Peyer's patch (tissue), 4 donors: ENCODE measurements around the gene NOVA2. TPM values are rescaled to one million over a fixed set of nuclear protein-coding genes. Genes with fewer than 3 reads are reported as not detected.
A peak's percentile ranks its signal among the peaks of the same experiment; 100 is the strongest.

Experiments
- DNase-seq, 3 donors: peaks; one replicate each; pipeline ENCODE4 v3.0.0-alpha.2; 2017 to 2019
- H3K27ac ChIP-seq, 4 donors: fragments of 200-600 bp; sonication (generic); one replicate each; pipeline ENCODE4 v1.5.1; 2016 to 2019
- H3K27me3 ChIP-seq, 2 donors: fragments of 200-600 bp; sonication (generic); one replicate each; pipeline ENCODE4 v1.5.1; 2019
- H3K36me3 ChIP-seq, 3 donors: fragments of 200-600 bp; sonication (generic); one replicate each; pipeline ENCODE4 v1.5.1; 2016 to 2019
- H3K4me1 ChIP-seq, 4 donors: fragments of 200-600 bp; sonication (generic); one replicate each; pipeline ENCODE4 v1.5.1; 2016 to 2019
- H3K4me3 ChIP-seq, 4 donors: fragments of 200-600 bp; sonication (generic); 1 replicate in 3 of 4; 2 replicates in 1 of 4; pipeline ENCODE4 v1.5.1; 2016 to 2019; ENCODE audit warnings: mild to moderate bottlenecking in 1 of 4
- H3K9me3 ChIP-seq, 4 donors: fragments of 200-600 bp; sonication (generic); one replicate each; pipeline ENCODE4 v1.5.1; 2016 to 2019; ENCODE audit warnings: mild to moderate bottlenecking in 1 of 4
- POLR2A ChIP-seq, 2 donors: fragments of 450-650 bp; IDR thresholded peaks; one replicate each; pipeline ENCODE4 v1.5.1; 2017; ENCODE audit warnings: antibody characterized with exemption in 2 of 2, mild to moderate bottlenecking in 2 of 2, moderate library complexity in 2 of 2
- total RNA-seq, 4 donors: library from RNA; depleted of rRNA; stranded (reverse); fragments of >200 nt; gene quantifications; one replicate each; pipeline ENCODE4 v1.1.0, GENCODE V29; 2016
- TF ChIP-seq, protein P1 (sequence below), 6 experiments: fragments of 450-650 bp in 4 of 6; fragments of 200-600 bp in 2 of 6; sonication (generic) in 1 of 6; IDR thresholded peaks; one replicate each; pipeline ENCODE4 v1.5.1; 2017 to 2019; ENCODE audit warnings: antibody characterized with exemption in 6 of 6, mild to moderate bottlenecking in 3 of 6, moderate library complexity in 1 of 6

NOVA2 gene
- total RNA-seq, 4 donors from 2014 or later, result 0.53 to 4.1 (median 1.5) TPM

DNA sequence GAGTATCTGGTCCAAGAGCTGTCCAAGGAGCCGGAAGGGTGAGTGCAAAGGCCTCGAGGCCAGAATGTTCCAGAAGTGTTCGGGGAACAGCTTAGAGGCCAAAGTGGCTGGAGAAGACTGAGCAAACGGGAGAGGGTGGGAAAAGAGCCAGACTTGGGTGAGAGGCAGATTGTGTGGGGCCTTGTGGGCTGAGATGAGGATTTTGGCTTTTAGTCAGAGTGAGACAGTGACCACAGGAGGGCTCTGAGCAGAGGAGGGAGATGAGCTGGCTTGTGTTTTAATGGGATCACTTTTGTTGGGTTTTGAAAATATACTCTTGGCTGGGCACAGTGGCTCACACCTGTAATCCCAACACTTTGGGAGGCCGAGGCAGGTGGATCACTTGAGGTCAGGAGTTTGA, 64.7 kb downstream of the NOVA2 start:
- no peak overlapping the region for H3K27ac ChIP-seq
- H3K36me3 ChIP-seq, result no peaks in the 10 kb centered on the region
- TF ChIP-seq, protein P1, sequence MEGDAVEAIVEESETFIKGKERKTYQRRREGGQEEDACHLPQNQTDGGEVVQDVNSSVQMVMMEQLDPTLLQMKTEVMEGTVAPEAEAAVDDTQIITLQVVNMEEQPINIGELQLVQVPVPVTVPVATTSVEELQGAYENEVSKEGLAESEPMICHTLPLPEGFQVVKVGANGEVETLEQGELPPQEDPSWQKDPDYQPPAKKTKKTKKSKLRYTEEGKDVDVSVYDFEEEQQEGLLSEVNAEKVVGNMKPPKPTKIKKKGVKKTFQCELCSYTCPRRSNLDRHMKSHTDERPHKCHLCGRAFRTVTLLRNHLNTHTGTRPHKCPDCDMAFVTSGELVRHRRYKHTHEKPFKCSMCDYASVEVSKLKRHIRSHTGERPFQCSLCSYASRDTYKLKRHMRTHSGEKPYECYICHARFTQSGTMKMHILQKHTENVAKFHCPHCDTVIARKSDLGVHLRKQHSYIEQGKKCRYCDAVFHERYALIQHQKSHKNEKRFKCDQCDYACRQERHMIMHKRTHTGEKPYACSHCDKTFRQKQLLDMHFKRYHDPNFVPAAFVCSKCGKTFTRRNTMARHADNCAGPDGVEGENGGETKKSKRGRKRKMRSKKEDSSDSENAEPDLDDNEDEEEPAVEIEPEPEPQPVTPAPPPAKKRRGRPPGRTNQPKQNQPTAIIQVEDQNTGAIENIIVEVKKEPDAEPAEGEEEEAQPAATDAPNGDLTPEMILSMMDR (IDR thresholded peaks at IDR 0.05), result no peak
- H3K4me3 ChIP-seq, result no peak overlapping the region
- no peaks in the 10 kb centered on the region for H3K9me3 ChIP-seq
- no peaks in the 10 kb centered on the region for H3K27me3 ChIP-seq
- no peak for DNase-seq
- no peaks in the 10 kb centered on the region for H3K4me1 ChIP-seq

DNA sequence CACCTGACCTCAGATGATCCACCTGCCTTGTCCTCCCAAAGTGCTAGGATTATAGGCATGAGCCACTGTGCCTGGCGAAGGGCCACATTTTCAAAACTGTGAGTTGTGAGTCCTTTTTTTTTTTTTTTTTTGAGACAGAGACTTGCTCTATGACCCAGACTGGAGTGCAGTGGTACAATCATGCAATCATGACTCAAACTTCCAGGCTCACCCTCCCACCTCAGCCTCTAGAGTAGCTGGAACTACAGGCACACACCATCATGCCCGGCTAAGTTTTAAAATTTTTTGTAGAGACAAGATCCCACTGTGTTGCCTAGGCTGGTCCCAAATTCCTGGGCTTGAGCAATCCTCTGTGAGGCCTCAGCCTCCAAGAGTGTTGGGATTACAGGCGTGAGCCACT, 67.4 kb downstream of the NOVA2 start:
- DNase-seq, result no peak
- Histone ChIP-seq H3K4me3 (no peak overlapping the region), H3K9me3 (no peaks in the 10 kb centered on the region), H3K36me3 (no peaks in the 10 kb centered on the region), H3K27ac (no peak overlapping the region), H3K4me1 (peaks cover 0 to 12% (median 6%) of the 10 kb centered on the region in 4 donors), H3K27me3 (no peaks in the 10 kb centered on the region)
- no peak for TF ChIP-seq POLR2A (IDR thresholded peaks at IDR 0.05)
- TF ChIP-seq, protein P1 (IDR thresholded peaks at IDR 0.05), result no peak

DNA sequence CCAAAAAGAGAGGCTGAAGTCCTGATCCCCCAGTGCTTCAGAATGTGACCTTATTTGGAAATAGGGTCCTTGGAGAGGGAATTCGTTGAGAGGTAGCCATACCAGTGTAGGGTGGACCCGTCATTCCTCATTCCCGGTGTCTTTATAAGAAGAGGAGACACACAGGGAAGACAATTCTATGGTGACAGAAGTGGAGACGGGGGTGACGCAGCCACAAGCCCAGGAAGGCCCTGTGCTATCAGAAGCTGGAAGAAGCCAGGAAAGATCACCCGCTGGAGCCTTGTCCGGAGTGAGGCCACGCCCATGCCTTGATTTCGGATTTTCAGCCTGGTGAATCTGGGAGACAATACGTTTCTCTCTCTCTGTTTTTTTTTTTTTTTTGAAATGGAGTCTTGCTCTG, 68.7 kb downstream of the NOVA2 start:
- Histone ChIP-seq H3K4me1 (peaks cover 0 to 17% (median 8%) of the 10 kb centered on the region in 4 donors), H3K27me3 (no peaks in the 10 kb centered on the region), H3K9me3 (no peaks in the 10 kb centered on the region), H3K4me3 (no peak overlapping the region), H3K27ac (no peak overlapping the region), H3K36me3 (no peaks in the 10 kb centered on the region)
- no peak for DNase-seq
- no peak for TF ChIP-seq POLR2A (IDR thresholded peaks at IDR 0.05)
- TF ChIP-seq, protein P1 (IDR thresholded peaks at IDR 0.05), result no peak

DNA sequence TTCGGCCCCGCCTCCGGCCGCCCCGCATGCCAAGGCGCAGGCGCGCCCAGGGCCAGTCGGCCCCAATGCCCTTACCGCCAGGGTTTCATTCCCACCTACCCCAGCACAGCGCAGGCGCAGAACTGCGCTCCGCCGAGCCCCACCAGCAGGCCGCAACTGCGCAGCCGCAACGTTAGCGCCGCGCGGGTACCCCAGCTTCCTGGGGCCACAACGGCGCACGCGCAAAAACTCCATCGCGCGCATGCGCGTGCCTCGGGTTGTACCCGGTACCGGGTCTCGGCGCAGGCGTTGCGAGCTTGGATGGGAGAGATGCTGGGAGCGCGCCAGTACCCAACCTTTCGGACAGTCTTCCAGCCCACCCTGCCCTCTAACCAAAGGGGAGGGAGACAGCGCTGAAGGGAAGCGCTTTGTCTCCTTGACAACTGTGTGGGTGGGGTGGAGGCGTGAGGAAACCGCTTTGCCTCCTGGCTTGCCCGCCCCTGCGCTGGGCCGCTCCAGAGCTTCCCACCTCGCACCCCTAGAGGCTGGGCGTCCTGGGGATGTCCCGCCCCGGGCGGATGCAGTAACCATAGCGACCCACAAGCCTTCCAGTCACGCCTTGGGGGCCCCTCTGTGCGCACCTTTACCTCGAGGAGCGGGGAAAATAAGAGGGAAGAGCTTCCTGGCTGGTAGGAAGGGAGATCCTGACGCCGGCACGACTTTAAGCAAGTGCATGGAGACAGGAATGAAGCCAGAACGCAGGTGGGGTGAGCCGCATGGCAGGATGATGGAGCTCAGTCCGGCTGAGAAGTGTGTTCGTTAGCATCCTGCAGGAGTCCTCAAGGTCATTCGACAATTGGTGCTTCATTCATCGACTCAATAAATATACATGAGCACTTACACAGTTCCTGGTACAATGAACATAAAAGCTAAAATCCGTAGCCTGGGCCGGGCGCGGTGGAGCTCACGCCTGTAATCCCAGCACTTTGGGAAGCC, 70.7 kb downstream of the NOVA2 start:
- peak; percentile 94 to 99 (median 99) for DNase-seq
- peak overlapping the region; percentile 67 to 84 (median 80) for H3K27ac ChIP-seq
- TF ChIP-seq, protein P1 (IDR thresholded peaks at IDR 0.05), result peak in 2 of 6 experiments; percentile 1 to 11
- peak; percentile 54 to 63 for TF ChIP-seq POLR2A (IDR thresholded peaks at IDR 0.05)
- H3K4me3 ChIP-seq, result peak overlapping the region; percentile 51 to 79 (median 66)
- peaks cover 0 to 17% (median 8%) of the 10 kb centered on the region in 4 donors for H3K4me1 ChIP-seq
- H3K36me3 ChIP-seq, result peaks cover 0 to 17% (median 0%) of the 10 kb centered on the region in 3 donors
- no peaks in the 10 kb centered on the region for H3K9me3 ChIP-seq
- H3K27me3 ChIP-seq, result no peaks in the 10 kb centered on the region

DNA sequence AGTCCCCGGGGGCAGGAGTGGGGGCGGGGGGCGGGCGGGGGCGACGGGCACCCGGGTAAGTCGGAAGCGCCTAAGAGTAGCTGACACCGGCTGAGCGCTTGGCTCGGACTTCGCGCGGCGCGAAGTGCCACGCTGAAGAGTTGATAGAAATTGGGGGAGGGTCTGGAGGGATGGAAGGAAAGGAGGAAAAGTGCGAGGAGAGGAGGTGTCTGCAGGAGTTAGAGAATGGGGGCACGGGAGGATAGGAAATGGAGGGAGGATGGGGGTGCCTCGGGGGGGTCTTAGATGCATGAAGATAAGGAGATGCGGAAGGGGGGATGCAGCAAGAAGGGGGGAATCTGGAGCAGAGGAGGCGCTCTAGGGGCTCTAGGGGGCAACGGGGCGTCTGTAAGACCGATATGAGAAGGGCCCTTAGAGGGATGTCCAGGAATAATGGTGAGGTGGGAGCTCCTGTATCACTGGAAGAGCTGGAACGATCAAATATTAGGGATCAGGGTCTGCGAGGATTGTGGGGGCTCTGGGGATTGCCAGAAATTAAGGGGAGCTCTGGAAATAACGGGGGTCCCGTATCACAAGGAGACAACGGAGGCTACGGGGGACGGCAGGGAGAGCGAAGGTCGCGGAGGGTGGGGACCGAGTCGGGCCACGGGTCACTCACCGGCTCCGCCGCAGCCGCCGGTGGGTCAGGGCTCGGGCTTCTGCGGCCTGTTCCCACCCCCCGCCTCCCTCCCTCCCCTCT, 71.6 kb downstream of the NOVA2 start, which contains the start of gene MYPOP:
Gene MYPOP (minus strand): TSS at position 702 of the 739 bp plus-strand sequence. CDS start 840 bp downstream, outside the sequence.
- H3K36me3 ChIP-seq, result peaks cover 0 to 18% (median 0%) of the 10 kb centered on the region in 3 donors

More for the DNA sequence above, 71.6 kb downstream of the NOVA2 start, which contains the start of gene MYPOP:
- Histone ChIP-seq H3K4me3 (peak within 1 kb of the TSS; percentile 51 to 79 (median 66)), H3K9me3 (no peaks in the 10 kb centered on the region), H3K4me1 (peaks cover 0 to 17% (median 8%) of the 10 kb centered on the region in 4 donors), H3K27ac (peak within 1 kb of the TSS; percentile 67 to 84 (median 80)), H3K27me3 (no peaks in the 10 kb centered on the region)
- no peak for TF ChIP-seq POLR2A (IDR thresholded peaks at IDR 0.05)
- DNase-seq, result no peak
